Effector memory CD4-positive, alpha-beta T cell (primary cell): ENCODE results near the gene OPTC.

Experiments
- DNase-seq, 3 donors: peaks; one replicate each; pipeline ENCODE4 v3.0.0-alpha.2; 2020
- H3K27ac ChIP-seq: 2 replicates; pipeline ENCODE4 v1.7.0; 2013; ENCODE audit warnings: mild to moderate bottlenecking, low read length, moderate library complexity; ENCODE audit not compliant: insufficient read depth, poor library complexity, severe bottlenecking
- H3K27me3 ChIP-seq: replicated peaks from 2 replicates; pipeline ENCODE4 v1.7.0; 2013; ENCODE audit warnings: mild to moderate bottlenecking, low read length; ENCODE audit not compliant: insufficient read depth, control insufficient read depth, poor library complexity, severe bottlenecking
- H3K36me3 ChIP-seq: 2 replicates; pipeline ENCODE4 v1.7.0; 2013; ENCODE audit warnings: mild to moderate bottlenecking, low read length, moderate library complexity; ENCODE audit not compliant: control insufficient read depth, insufficient read depth
- H3K4me1 ChIP-seq: 2 replicates; pipeline ENCODE4 v1.7.0; 2013; ENCODE audit warnings: low read length, mild to moderate bottlenecking; ENCODE audit not compliant: control insufficient read depth, insufficient read depth, poor library complexity, severe bottlenecking
- H3K4me3 ChIP-seq: 2 replicates; pipeline ENCODE4 v1.7.0; 2013; ENCODE audit warnings: low read length, low read depth, mild to moderate bottlenecking; ENCODE audit not compliant: insufficient read depth, poor library complexity, severe bottlenecking
- H3K9me3 ChIP-seq: 2 replicates; pipeline ENCODE4 v1.7.0; 2013; ENCODE audit warnings: mild to moderate bottlenecking, low read length, moderate library complexity; ENCODE audit not compliant: control insufficient read depth

OPTC gene

DNA sequence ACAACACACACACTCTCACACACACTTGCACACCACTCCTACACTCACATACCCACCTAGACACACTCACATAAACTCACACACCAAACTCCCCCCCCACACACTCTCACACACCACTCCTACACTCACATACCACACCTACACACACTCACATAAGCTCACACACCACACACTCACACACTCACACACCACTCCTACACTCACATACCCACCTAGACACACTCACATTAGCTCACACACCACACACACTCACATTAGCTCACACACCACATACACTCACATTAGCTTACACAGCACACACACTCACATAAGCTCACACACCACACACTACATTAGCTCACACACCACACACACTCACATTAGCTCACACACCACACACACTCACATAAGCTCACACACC, 33.1 kb downstream of the OPTC start:
- no peak for DNase-seq
- H3K27ac ChIP-seq: no peak overlapping the region
- H3K4me1 ChIP-seq: no peaks in the 10 kb centered on the region

DNA sequence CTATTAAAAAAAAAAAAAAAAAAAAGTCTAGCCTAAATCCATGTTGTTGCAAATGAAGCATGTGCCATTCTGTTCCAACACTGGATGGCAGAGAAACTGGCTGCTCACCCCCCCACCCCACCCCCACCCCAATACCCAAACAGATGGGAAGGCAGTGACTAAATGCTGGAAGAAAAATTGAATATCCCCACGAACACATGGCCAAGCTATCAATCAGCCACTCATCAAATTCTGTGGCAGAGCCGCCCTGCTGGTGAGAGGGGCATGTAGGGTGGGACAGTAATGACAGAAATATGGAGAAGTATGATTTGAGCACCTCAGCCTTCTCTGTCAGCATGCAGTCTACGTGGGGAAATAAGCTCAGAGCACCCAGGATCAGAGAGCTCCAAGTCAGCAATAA, 34.1 kb downstream of the OPTC start:
- no peaks in the 10 kb centered on the region for H3K27me3 ChIP-seq
- no peaks in the 10 kb centered on the region for H3K36me3 ChIP-seq
- H3K4me3 ChIP-seq: no peak overlapping the region
- no peak for DNase-seq
- H3K27ac ChIP-seq: no peak overlapping the region
- H3K9me3 ChIP-seq: no peaks in the 10 kb centered on the region
- H3K4me1 ChIP-seq: no peaks in the 10 kb centered on the region

More for the DNA sequence above, 33.1 kb downstream of the OPTC start:
- Histone ChIP-seq H3K9me3 (no peaks in the 10 kb centered on the region), H3K4me3 (no peak overlapping the region), H3K27me3 (no peaks in the 10 kb centered on the region), H3K36me3 (no peaks in the 10 kb centered on the region)

DNA sequence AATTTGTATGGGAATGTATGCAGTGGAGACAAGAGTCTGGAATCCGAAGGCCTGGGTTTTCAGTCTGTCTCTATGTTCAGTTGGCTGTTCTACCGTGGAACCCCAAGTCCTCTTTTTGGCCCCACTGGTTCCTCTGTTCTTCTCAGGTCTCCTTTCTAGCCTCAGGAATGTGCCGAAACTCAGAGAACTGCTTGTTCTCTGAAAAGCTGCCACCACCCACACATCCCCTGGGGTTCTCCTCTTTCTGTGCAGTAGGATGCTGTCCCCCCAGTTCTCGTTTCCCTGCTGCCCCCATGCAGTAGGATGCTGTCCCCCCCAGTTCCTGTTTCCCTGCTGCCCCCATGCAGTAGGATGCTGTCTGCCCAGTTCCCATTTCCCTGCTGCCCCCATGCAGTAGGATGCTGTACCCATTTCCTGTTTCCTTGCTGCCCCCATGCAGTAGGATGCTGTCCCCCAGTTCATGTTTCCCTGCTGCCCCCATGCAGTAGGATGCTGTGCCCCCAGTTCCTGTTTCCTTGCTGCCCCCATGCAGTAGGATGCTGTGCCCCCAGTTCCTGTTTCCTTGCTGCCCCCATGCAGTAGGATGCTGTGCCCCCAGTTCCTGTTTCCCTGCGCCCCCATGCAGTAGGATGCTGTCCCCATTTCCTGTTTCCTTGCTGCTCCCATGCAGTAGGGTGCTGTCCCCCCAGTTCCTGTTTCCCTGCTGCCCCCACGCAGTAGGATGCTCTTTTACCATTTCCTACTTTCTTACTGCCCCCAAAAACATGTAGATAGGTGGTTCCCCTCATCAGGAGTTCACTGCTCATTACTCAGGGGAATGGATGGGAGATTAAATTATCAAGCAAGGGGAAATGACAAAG, 35.3 kb downstream of the OPTC start:
- no peak for DNase-seq
- H3K27ac ChIP-seq: no peak overlapping the region
- no peaks in the 10 kb centered on the region for H3K27me3 ChIP-seq
- no peaks in the 10 kb centered on the region for H3K4me1 ChIP-seq
- H3K36me3 ChIP-seq: no peaks in the 10 kb centered on the region
- H3K9me3 ChIP-seq: no peaks in the 10 kb centered on the region
- no peak overlapping the region for H3K4me3 ChIP-seq

GRCh38 chr1:203531063-203531462, 37.1 kb downstream of the OPTC start:
- no peak overlapping the region for H3K4me3 ChIP-seq
- H3K9me3 ChIP-seq: no peaks in the 10 kb centered on the region
- H3K36me3 ChIP-seq: no peaks in the 10 kb centered on the region
- no peak for DNase-seq
- H3K4me1 ChIP-seq: no peaks in the 10 kb centered on the region
- no peak overlapping the region for H3K27ac ChIP-seq
- H3K27me3 ChIP-seq: no peaks in the 10 kb centered on the region

- no peak for DNase-seq
- Histone ChIP-seq H3K9me3 (no peaks in the 10 kb centered on the region), H3K27me3 (no peaks in the 10 kb centered on the region), H3K4me3 (no peak overlapping the region), H3K36me3 (no peaks in the 10 kb centered on the region), H3K4me1 (no peaks in the 10 kb centered on the region), H3K27ac (no peak overlapping the region)
Measured at GRCh38 chr1:203534012-203534411, 40.1 kb downstream of the OPTC start.

DNA sequence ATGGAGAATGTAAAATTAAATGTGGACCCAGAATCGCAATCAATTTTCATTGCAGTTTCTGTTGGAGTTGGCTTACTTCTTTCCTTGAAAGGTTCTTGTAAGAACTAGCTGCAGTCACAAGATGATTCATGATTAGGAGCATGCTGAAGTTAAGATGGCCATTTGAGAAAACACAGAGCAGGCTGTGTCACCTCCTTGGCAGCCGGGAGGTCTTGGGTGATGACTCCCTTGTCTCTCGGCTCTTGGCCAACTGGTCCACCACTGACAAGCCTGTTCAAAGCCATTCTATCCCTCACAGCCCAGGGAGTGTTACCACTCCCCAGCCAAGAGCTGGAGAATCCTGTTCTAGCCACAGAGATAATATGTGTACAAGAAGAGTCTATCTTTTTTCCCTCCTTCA, 40.6 kb downstream of the OPTC start:
- Histone ChIP-seq H3K27ac (no peak overlapping the region), H3K9me3 (no peaks in the 10 kb centered on the region), H3K4me1 (no peaks in the 10 kb centered on the region), H3K36me3 (no peaks in the 10 kb centered on the region), H3K4me3 (no peak overlapping the region), H3K27me3 (no peaks in the 10 kb centered on the region)
- no peak for DNase-seq

GRCh38 chr1:203536575-203536974, 42.6 kb downstream of the OPTC start:
- H3K27ac ChIP-seq: no peak overlapping the region
- no peak for DNase-seq

DNA sequence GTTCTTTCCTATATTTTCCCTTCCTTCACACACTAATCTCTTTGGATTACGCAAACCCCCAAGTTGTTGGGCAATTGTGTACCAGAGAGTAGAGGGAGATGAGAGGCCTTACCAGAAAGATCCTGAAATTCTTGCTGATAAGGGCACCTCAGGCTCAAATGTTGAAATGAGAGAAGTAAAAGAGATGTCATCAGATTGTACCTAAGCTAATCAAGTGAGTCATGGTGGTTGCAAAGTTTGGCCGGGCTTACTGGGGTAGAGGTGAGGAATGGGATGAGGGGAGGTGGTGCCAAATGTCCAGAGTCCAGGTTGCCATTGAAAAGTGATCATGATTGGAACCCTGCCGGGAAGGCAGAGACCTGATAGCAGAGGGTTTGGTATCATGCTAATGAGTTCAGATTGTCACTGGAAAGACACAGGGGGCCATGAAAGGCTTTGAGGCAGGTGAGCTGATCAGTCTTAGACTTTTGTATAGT, 43.1 kb downstream of the OPTC start:
- Histone ChIP-seq H3K4me3 (no peak overlapping the region), H3K27ac (no peak overlapping the region), H3K9me3 (no peaks in the 10 kb centered on the region), H3K36me3 (no peaks in the 10 kb centered on the region), H3K4me1 (no peaks in the 10 kb centered on the region), H3K27me3 (no peaks in the 10 kb centered on the region)
- no peak for DNase-seq

More at GRCh38 chr1:203536575-203536974, 42.6 kb downstream of the OPTC start:
- no peaks in the 10 kb centered on the region for H3K36me3 ChIP-seq
- no peak overlapping the region for H3K4me3 ChIP-seq
- H3K4me1 ChIP-seq: no peaks in the 10 kb centered on the region
- no peaks in the 10 kb centered on the region for H3K9me3 ChIP-seq
- H3K27me3 ChIP-seq: no peaks in the 10 kb centered on the region

DNA sequence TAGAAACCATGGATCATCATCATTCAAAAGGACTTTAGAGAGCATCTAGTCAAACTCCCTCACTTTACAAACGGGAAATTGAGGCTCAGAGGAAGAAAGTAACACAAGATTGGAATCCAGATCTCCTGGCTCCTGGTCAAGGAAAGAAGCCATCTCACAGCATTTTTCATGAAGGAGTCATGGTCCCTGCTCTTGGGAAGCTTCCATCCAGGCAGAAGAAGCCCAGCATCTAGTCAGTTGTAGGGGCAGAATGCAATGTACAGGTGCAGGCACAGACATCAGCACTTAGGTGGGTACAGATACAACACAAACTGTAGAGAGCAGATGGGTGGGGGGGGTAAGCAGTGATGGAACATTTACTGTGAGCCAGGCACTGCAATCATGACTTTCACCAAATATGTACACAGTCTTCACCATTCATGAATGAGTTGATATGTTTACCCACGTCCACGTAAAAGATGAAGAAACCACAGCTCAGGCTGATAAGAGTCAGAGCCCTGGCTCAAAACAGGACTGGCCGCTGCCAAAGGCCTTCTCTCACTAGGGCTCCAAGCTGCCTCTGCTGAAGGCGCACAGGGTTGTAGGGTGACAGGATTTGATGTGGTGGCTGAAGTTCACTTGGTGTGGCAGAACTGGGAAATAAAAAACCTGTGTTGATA, 44.0 kb downstream of the OPTC start:
- no peaks in the 10 kb centered on the region for H3K9me3 ChIP-seq
- H3K4me1 ChIP-seq: no peaks in the 10 kb centered on the region
- H3K27ac ChIP-seq: no peak overlapping the region
- DNase-seq: no peak
- no peak overlapping the region for H3K4me3 ChIP-seq
- H3K27me3 ChIP-seq: no peaks in the 10 kb centered on the region
- H3K36me3 ChIP-seq: no peaks in the 10 kb centered on the region

DNA sequence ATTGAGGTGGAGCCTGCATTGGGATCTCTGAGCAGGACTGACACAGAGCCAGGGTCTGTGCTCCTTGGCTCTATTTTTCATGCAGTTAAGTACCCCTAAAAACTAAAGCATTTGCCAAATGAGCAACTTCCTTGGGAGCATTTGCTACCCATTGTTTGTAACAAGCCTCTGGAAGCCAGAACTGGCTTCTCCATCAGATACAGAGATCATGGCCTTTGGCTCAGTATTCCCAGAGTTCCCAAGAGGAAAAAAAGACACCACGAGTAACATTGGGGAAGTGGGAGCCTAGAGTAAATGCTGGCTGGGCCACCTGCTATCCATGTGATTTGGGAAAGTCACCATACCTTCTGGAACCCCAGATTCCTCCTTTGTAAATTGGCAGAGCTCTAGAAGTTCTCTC, 44.8 kb downstream of the OPTC start:
- DNase-seq: no peak

More for the DNA sequence above, 44.8 kb downstream of the OPTC start:
- Histone ChIP-seq H3K27me3 (no peaks in the 10 kb centered on the region), H3K27ac (no peak overlapping the region), H3K36me3 (no peaks in the 10 kb centered on the region), H3K4me1 (no peaks in the 10 kb centered on the region), H3K4me3 (no peak overlapping the region), H3K9me3 (no peaks in the 10 kb centered on the region)
